HG03520 (cell line): ENCODE measurements around the gene ARHGEF7.
"Not testable (repeated sequence)": the region's sequence is repeated elsewhere in the genome, so short reads cannot be mapped to it uniquely, and the experiment has no call there.

Experiments used
- ATAC-seq: cut with Tn5 transposase; IDR thresholded peaks from one replicate; pipeline ENCODE4 v1.9.1; 2021; ENCODE audit warnings: mild to moderate bottlenecking, moderate library complexity; ENCODE audit not compliant: unreplicated experiment

The ARHGEF7 gene, protein sequence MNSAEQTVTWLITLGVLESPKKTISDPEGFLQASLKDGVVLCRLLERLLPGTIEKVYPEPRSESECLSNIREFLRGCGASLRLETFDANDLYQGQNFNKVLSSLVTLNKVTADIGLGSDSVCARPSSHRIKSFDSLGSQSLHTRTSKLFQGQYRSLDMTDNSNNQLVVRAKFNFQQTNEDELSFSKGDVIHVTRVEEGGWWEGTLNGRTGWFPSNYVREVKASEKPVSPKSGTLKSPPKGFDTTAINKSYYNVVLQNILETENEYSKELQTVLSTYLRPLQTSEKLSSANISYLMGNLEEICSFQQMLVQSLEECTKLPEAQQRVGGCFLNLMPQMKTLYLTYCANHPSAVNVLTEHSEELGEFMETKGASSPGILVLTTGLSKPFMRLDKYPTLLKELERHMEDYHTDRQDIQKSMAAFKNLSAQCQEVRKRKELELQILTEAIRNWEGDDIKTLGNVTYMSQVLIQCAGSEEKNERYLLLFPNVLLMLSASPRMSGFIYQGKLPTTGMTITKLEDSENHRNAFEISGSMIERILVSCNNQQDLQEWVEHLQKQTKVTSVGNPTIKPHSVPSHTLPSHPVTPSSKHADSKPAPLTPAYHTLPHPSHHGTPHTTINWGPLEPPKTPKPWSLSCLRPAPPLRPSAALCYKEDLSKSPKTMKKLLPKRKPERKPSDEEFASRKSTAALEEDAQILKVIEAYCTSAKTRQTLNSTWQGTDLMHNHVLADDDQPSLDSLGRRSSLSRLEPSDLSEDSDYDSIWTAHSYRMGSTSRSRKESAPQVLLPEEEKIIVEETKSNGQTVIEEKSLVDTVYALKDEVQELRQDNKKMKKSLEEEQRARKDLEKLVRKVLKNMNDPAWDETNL

DNA sequence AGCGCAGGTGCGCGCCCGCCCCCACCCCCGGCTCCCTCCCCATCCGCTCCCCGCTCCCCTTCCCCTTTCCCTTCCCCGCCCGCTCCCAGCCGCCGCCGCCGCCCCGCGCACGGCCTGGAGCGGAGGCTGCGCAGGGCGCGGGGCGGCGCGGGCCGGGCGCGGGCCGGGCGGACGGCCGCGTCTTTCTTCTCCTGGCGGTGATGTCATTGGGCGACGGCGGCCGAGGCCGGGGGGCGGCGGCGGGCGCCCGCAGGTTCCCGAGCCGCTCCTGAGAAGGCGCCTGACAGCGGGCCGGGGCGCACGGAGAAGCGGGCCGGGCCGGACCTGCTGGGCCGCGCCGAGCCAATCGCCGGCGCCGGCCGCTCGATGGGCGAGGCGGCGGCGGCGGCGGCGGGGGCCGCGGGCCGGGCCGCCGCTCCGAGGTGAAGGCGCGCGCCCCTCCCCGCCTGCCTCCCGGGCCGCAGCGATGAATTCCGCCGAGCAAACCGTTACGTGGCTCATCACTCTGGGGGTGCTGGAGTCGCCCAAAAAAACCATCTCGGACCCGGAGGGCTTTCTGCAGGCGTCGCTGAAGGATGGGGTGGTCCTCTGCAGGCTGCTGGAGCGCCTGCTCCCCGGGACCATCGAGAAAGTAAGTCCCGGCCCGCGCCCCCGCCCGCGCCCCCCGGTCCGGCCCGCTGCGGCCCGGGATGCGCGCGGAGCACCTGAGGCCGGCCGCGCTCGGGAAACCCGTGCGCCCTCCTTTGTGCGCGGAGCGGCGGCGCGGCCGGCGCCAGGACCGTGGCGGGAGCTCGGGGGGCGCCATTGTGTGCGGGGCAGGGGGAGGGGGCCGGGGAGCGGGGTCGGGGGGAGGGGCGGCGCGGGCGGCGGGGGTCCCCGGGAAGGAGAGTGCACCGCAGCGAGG is at the start of gene ARHGEF7:
ARHGEF7 (plus strand) TSS at position 250 of the 904 bp plus-strand sequence; CDS start at position 467, 217 bp downstream.
- ATAC-seq = no peak

DNA sequence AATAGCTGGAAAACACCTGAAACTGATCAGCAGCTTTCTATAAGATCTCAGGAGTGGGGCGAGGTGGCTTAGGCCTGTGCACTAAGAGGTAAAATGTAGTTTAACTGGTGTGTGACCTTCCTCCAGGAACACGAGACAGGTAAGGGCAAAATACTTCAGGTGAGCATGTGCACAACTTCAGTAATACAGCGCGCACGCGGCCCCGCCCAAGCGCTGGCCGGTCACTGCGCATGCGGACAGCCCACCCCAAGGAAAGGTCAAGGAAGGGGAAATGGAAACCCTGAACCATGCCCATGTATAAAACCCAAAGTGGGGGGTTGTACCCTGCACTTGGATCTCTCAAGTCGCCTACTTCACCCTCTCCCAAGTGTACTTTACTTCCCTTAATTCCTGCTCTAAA is 49.4 kb upstream of the ARHGEF7 start:
- ATAC-seq = no peak

DNA sequence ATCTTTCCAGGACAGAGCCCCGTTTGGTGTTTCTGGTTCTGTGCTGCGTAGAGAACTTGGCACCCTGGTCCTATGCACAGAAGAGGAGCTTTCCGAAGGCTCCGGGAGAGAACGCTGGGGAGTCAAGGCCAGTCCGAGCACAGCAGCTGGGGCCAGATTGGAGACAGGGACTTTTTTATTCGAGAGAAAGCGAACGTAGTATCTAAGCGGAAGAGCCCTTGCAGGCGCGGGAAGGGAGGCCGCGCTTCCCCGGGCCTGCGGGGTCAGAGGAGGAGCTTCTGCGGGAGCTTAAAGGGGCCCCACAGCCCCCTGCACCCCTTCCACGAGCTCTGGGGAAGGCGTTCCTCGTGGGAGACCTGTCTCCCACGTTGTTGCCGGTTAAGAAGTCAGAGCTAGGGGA is 48.6 kb upstream of the ARHGEF7 start:
- ATAC-seq = no peak

DNA sequence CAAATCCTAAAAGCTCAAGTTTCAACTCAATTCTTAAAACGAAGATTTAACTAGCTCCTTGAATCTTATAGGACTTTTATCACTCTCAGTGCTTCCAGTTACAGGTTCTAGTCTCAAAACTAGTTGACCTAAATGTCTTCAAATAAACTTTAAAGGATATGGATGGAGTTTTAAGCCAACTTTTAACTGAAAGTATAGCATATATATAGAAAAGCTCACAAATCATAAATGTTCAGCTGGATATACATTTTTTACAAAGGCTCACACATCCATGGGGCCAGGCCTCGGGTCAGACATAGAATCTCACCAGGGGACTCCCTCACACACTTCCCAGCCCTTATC is 47.1 kb upstream of the ARHGEF7 start:
- no peak for ATAC-seq

DNA sequence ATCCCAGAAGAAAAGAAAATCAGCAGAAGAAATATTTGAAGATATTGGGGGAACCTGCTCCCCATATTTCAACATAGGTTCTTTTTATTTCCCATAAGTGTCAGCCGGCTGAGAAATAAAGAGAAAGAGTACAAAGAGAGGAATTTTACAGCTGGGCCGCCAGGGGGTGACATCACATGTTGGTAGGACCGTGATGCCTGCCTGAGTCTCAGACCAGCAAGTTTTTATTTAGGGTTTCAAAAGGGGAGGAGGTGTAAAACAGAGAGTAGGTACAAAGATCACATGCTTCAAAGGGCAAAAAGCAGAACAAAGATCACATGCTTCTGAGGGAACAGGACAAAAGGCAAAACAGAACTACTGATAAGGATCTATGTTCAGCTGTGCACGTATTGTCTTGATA is 44.0 kb upstream of the ARHGEF7 start:
- not testable (repeated sequence) for ATAC-seq

DNA sequence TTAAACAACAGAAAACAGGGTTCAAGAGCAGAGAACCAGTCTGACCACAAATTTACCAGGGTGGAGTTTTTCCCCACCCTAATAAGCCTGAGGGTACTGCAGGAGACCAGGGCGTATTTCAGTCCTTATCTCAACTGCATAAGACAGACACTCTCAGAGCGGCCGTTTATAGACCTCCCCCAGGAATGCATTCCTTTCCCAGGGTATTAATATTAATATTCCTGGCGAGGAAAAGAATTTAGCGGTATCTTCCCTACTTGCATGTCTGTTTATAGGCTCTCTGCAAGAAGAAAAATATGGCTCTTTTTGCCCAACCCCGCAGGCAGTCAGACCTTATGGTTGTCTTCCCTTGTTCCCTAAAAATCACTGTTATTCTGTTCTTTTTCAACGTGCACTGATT is 43.6 kb upstream of the ARHGEF7 start:
- ATAC-seq = not testable (repeated sequence)

DNA sequence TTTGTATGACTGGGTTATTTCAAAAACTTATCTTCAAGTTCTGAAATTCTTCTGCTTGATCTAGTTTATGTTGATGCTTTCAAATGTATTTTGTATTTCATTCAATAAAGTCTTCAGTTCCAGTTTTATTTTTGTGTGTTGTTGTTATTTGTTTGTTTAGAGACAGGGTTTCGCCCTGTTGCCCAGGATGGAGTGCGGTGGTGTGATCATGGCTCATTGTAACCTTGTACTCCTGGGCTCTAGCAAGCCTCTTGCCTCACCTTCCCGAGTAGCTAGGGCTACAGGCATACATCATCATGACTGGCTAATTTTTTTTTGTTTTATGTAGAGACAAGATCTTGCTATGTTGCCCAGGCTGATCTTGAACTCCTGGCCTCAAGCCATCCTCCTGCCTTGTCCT is 40.3 kb upstream of the ARHGEF7 start:
- ATAC-seq = no peak

DNA sequence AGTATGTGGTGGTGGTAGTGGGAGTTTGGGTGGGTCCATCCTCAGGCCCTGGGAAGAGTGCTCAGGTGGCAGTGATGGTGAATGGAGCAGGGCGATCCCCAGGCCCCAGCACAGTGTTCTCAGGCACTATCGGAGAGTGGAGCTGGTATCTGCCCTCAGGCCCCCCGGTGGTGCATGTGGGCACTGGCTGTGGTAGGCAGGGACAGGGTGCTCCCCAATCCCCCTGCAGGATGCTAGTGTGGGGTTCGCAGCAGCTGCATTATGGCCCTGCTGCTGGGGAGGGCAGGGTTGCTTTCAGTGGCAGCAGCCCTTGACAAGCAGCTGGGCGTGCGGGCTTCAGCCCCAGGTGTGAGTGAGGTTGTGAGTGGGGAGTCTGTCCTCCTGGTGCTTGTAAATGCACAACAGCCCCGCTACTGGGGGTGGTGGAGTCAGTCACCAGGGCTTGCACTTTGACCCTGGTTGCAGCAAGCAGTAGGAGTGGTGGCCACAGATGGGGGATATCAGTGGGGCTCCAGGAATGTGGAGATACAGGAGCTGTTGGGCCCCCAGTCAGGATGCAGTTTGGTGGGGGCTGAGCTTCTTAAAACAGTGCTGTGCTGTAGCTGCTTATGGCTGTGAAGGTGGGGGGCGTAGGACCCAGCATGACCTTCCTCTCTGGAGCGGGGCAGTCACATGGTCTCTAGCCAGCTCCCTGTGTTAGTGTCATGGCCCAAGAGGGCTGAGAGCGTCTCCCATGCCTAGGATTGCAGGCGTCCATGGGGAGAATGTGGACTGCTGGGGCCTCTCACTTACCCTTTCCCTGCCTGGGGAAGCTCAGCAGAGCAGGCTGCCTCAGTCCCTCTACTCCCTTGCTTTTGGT is 38.7 kb upstream of the ARHGEF7 start:
- no peak for ATAC-seq

DNA sequence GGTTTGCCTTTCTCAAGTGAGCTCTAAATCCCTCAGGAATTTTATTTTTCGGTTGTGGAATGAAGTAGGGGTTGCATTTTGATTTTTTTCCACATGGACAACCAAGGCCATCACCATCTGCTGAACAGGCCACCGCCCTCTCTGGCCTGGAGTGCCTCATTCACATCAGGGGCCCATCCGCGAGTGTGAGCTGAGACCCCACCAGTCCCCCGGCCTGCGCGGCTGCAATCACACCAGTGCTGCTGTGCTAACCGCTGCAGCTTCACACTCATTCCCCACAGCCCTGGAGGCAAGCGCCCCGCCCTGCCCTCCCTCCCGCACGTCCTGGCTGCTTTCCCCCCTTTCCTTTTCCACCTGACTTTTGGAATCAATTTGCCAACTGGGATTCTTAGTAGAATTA is 35.7 kb upstream of the ARHGEF7 start:
- ATAC-seq = no peak

DNA sequence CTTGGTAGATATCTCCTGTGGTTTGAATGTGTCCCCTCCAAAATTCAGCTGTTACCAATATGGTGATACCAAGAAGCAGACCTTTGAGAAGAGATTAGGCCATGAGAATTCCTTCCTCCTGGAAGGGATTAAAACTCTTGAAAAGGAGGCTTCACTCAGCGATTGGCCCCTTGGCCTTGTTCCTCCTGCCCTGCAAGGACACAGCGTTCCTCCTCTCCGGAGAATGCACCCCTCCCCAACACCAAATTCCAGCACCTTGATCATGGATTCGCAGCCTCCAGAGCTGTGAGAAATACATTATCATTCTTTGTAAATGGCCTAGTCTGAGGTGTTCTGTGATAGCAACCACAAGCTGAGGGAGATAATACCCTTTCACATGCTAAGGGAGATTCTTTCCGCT is 34.5 kb upstream of the ARHGEF7 start:
- ATAC-seq = no peak

DNA sequence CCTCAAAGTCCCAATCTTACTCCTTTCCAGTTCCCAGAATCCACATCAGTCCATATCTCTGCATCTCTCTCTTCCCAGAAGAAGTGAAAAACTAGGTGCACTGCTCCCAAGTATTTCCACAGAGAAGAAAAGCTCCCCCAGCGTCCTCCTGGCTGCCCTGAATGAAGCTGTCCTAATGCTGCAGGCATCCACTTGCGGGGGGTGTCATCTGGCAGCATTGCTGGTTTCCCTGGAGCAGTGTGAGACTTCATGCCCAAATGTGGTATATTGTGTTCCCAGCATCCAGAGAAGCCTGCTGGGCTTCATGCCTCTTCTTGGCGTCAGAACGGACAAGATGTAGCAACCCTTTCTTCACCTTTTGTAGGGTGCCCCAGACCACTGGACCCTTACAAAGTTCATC is 32.9 kb upstream of the ARHGEF7 start:
- no peak for ATAC-seq

DNA sequence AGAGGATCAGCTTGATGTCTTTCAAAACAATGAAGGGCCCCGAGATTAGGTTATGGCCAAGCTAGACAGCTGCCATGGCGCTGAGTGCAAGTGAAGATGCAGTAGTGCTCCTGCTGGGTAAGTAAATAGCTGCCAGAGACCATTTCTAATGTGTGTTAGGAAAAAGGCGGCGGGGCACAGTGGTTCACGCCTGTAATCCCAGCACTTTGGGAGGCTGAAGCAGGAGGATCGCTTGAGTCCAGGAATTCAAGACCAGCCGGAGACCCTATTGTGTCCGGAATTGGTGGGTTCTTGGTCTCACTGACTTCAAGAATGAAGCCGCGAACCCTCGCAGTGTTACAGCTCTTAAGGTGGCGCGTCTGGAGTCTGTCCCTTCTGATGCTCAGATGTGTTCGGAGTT is 32.3 kb upstream of the ARHGEF7 start:
- not testable (repeated sequence) for ATAC-seq

DNA sequence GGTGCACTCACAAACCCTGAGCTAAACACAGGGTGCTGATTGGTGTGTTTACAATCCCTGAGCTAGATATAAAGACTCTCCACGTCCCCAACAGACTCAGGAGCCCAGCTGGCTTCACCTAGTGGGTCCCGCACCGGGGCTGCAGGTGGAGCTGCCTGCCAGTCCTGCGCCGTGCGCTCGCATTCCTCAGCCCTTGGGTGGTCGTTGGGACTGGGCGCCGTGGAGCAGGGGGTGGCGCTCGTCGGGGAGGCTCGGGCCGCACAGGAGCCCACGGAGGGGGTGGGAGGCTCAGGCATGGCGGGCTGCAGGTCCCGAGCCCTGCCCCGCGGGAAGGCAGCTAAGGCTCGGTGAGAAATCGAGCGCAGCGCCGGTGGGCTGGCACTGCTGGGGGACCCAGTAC is 31.4 kb upstream of the ARHGEF7 start:
- not testable (repeated sequence) for ATAC-seq

DNA sequence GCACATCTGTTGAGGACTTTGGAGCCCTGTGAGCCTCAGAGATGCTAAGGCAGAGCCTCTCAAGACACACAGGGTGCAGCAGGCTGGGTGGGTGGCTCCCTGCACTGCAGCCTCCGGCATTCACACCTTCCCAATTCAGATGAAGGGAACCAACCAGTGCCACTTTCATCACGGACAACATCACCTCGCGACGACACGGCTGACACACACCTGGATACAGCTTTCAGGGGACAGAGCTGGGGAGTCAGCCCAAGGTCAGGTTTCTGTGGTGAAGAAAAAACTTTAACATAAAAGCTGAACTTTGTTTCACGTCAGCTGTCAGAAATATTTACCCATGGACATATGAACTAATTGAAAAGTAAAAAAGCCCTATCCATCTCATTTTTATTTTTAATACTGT is 24.9 kb upstream of the ARHGEF7 start:
- ATAC-seq = no peak

DNA sequence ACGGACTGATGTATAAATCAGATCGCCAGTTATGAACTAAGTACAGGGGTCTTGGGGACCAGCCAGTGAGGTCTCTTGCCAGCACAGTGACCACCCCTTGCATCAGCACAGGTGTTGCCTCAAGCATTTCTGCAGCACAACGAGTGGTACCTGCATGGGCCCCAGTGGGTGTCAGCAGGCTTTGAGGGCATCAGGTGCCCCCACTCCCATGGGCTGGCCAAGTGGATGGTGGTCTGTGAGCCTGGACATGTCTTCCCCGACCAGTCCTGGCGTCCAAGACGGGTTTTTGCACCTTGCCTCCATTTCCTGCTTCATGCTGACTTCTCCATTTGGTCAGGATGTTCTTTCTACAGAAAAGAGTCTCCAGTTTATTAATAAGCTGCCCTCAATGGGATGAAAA is 22.4 kb upstream of the ARHGEF7 start:
- ATAC-seq = no peak

DNA sequence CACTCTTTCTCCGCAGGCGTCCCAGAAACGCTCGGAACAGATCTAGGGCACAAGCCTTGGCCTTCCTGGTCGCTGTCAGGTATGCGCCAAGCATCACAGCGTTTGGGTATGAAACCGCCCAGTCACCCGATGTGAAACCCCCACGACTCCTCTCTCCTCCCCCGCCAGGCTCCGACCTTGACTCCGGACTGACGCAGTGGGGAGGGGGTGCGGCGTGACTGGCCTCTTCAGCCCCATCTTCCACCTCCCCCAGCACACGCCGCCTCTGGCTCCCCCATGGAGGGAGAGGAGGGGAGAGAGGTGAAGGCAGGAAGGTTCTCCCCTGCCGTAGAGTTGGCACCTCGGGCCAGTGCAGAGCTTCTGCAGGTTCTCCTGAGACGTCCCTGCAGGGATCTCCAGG is 22.0 kb upstream of the ARHGEF7 start:
- no peak for ATAC-seq

DNA sequence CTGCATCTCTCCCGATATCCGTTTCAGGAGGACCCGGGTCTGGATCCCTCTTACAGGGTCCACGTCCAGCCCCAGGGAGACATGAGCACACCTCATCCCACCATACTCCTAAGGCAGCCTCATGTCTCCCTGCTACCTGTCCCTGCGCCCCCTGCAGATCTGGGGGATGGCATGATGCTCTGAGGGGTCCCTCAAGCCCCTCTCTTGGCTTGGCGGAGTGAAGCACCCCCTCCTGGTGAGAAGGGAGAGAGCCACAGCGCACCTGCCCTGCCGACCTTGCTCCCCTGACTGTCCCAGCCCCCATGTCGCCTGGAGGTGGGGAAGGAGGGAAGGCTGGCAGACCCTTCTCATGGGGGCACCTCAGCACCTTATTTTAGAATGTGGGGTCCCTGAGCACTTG is 21.5 kb upstream of the ARHGEF7 start:
- no peak for ATAC-seq

DNA sequence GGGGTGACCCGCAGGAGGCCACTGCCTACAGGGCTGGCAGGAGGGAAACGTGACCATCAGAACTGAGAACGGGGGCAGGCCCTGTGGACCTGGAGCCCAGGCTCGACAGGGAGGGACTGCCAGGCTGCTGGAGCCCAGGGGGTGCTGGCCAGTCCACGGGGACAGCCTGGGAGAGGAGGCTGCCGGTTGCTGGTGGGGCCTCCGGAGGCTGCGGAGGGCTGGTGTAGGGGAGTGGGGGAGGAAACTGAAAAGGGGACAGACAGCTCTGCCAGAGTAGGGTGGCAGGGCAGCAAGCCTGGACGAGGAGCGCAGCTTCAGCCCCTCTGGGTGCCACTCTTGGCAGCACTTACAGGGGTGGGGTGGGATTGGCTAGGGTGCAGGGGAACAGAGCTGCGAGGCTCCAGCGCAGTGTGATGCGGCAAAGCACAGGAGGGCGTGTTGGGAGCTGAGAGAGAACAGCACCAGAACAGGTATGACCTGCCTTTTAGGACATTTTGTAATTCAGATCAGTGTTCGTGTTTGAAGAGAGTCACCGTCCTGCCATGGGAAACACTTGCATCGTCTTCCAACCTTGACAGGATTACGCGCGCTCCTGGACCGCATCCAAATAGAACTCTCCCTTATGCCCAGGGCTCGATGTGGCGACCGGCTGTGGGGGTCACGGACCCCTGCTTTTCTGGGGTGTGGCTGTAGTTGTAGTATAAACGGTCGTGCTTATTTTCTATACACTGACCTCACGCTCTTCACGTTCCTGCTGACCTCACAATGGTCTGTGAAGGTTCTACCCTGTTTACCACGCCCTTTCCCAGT is 19.9 kb upstream of the ARHGEF7 start:
- ATAC-seq = no peak

DNA sequence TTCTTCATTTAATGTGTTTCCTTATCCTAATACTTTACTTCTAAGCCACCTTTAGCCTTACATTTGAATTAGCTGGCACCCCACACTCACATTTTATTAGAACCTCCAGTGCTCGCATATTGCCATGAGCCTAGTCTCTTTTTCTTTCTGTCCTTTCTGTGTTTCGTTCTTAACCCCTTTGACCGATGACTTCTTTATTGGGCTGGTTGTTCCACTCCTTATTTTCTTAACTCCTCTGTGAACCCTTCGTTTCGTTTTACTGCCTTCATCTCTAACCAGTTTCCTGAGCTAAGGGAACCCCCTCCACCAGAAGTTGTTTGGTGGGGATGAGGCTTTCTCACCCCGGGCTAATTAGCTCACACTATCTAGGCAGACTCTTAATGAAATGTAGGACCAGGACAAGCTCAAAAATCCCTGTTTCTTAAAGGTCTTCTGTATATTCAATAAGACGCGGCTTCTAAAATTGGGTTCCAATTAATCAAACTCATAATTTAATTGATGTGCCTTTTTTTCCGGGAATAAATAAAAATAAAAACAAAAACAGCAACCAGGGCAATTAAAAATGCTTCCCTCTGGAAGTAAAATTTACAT is 19.1 kb upstream of the ARHGEF7 start:
- no peak for ATAC-seq
